Astrocyte (in vitro differentiated cells and primary cell): ENCODE results near the gene MUSK.

Source experiments
- EZH2 ChIP-seq: IDR thresholded peaks from 2 replicates; pipeline ENCODE4 v1.6.1; 2012; ENCODE audit warnings: mild to moderate bottlenecking, low read length, inconsistent platforms; ENCODE audit not compliant: insufficient read depth
- TF ChIP-seq, protein P1 (sequence below): IDR thresholded peaks from 2 replicates; pipeline ENCODE4 v1.5.1; 2011; ENCODE audit warnings: low read depth, mild to moderate bottlenecking, inconsistent platforms, low read length, moderate library complexity; ENCODE audit not compliant: insufficient read depth

DNA sequence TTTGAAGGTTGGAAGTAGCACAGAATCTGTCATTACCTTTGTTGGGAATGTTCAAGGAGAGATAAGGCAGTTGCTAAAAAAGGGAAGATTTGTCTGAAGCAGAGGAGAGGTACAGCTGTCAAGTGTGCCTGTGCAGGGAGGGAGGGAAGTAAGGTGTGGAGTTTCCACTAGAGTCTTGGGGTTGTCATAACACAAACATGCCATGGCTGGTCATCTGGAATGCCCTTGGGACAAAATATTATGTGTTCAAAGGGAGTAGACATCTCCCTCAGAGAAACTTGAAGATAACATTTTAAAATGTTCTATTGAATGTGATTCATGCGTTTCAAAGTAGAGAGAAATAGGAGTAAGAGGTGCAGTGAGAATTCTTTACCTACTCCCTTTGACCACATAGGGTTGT lies 95.0 kb downstream of the MUSK start:
- TF ChIP-seq, protein P1, sequence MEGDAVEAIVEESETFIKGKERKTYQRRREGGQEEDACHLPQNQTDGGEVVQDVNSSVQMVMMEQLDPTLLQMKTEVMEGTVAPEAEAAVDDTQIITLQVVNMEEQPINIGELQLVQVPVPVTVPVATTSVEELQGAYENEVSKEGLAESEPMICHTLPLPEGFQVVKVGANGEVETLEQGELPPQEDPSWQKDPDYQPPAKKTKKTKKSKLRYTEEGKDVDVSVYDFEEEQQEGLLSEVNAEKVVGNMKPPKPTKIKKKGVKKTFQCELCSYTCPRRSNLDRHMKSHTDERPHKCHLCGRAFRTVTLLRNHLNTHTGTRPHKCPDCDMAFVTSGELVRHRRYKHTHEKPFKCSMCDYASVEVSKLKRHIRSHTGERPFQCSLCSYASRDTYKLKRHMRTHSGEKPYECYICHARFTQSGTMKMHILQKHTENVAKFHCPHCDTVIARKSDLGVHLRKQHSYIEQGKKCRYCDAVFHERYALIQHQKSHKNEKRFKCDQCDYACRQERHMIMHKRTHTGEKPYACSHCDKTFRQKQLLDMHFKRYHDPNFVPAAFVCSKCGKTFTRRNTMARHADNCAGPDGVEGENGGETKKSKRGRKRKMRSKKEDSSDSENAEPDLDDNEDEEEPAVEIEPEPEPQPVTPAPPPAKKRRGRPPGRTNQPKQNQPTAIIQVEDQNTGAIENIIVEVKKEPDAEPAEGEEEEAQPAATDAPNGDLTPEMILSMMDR: no peak
- TF ChIP-seq EZH2: no peak
